Nephron (organoid): ENCODE data around the gene ATP8B3.
"Not testable (repeated sequence)": the region's sequence is repeated elsewhere in the genome, so short reads cannot be mapped to it uniquely, and the experiment has no call there.

Experiments used
- H3K27ac Mint-ChIP-seq, 3 experiments: 2 replicates each; pipeline ENCODE4 v1.8.0; 2020; ENCODE audit warnings: mixed read lengths in 3 of 3, mild to moderate bottlenecking in 2 of 3, moderate library complexity in 1 of 3
- H3K27me3 Mint-ChIP-seq: 2 replicates; pipeline ENCODE4 v1.8.0; 2021; ENCODE audit warnings: low read depth, mild to moderate bottlenecking, moderate library complexity, mixed read lengths
- H3K36me3 Mint-ChIP-seq: 2 replicates; pipeline ENCODE4 v1.8.0; 2020; ENCODE audit warnings: low read depth, mixed read lengths
- H3K4me1 Mint-ChIP-seq: 2 replicates; pipeline ENCODE4 v1.8.0; 2020; ENCODE audit warnings: mixed read lengths
- H3K4me3 Mint-ChIP-seq, 3 experiments: 2 replicates each; pipeline ENCODE4 v1.8.0; 2020; ENCODE audit warnings: mild to moderate bottlenecking in 3 of 3, mixed read lengths in 3 of 3, moderate library complexity in 2 of 3
- H3K9me3 Mint-ChIP-seq: 2 replicates; pipeline ENCODE4 v1.8.0; 2020; ENCODE audit warnings: mixed read lengths
- TF ChIP-seq, protein P1 (sequence below), 3 experiments: fragments of 200-600 bp; sonication (generic); IDR thresholded peaks; one replicate each; pipeline ENCODE4 v1.5.0; 2021; ENCODE audit warnings: antibody characterized with exemption in 3 of 3; ENCODE audit not compliant: unreplicated experiment in 3 of 3

ATP8B3 gene

DNA sequence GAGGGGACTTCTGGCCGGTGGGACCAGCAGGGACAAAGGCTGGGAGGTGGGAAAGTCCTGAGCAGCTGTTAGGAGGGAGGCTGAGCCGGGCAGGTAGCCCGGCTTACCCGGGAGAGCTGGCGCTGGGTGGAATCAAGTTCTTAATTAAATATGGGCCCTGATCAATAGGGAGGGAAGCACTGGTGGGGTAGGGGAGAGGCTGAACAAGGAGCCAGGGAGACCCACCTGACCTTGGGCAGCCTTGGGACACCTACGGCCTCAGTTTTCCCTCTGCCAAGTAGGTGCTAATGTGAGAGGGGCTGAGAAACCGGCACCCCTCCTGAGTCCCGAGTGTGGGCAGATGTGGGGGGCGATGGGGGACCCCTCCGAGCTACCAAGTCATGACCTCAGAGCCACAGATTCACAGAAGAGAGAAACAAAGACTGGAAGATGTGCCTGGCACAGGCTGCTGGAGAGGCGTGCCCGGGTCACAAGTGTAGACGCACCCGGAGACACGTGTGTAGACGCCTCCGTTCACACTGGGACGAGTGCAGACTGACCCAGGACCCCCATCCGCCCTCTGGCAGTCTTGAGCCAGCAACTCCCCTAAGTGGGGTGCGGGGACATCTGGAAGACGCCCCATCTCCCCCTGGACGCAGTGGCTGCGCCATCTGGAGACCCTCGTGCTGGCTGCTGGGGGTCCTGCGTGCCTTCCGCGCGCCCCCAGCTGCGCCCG lies 50.4 kb downstream of the ATP8B3 start:
- H3K4me3 Mint-ChIP-seq, result no peak overlapping the region
- TF ChIP-seq, protein P1, sequence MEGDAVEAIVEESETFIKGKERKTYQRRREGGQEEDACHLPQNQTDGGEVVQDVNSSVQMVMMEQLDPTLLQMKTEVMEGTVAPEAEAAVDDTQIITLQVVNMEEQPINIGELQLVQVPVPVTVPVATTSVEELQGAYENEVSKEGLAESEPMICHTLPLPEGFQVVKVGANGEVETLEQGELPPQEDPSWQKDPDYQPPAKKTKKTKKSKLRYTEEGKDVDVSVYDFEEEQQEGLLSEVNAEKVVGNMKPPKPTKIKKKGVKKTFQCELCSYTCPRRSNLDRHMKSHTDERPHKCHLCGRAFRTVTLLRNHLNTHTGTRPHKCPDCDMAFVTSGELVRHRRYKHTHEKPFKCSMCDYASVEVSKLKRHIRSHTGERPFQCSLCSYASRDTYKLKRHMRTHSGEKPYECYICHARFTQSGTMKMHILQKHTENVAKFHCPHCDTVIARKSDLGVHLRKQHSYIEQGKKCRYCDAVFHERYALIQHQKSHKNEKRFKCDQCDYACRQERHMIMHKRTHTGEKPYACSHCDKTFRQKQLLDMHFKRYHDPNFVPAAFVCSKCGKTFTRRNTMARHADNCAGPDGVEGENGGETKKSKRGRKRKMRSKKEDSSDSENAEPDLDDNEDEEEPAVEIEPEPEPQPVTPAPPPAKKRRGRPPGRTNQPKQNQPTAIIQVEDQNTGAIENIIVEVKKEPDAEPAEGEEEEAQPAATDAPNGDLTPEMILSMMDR (IDR thresholded peaks at IDR 0.05; ENCODE audit: unreplicated experiment in 3 of 3), result no peak
- H3K36me3 Mint-ChIP-seq, result no peaks in the 10 kb centered on the region
- H3K4me1 Mint-ChIP-seq, result no peaks in the 10 kb centered on the region
- H3K27me3 Mint-ChIP-seq, result peaks cover 99% of the 10 kb centered on the region
- H3K9me3 Mint-ChIP-seq, result peaks cover 2% of the 10 kb centered on the region
- no peak overlapping the region for H3K27ac Mint-ChIP-seq

DNA sequence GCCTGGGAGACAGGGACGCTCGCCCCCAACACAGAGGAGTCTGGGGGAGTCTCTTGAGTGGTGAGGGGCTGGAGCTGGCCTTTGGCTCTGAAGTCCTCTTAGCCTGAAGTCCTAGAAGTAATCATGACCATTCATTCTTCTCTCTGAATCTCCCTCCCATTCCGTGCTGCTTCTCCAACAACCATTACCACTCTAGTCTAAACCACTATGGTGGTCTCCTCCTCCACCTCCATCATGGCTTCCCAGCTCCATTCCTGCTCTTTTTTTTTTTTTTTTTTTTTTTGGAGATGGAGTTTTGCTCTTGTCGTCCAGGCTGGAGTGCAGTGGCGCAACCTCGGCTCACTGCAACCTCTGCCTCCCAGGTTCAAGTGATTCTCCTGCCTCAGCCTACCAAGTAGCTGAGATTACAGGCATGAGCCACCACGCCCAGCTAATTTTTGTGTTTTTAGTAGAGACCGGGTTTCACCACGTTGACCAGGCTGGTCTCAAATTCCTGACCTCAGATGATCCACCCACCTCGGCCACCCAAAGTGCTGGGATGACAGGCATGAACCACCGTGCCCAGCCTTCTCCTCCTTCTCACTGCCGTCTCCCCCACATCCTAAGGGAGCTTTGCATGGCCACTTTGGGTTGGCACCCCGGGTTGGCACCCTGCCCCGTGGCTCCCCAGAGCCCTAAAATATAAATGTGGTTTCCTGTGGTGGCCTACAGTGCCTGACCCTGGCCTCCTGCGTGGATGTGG lies 51.1 kb downstream of the ATP8B3 start:
- H3K27ac Mint-ChIP-seq, H3K4me3 Mint-ChIP-seq, H3K4me1 Mint-ChIP-seq, H3K9me3 Mint-ChIP-seq, H3K36me3 Mint-ChIP-seq: not testable (repeated sequence)
- peaks cover 99% of the 10 kb centered on the region for H3K27me3 Mint-ChIP-seq

DNA sequence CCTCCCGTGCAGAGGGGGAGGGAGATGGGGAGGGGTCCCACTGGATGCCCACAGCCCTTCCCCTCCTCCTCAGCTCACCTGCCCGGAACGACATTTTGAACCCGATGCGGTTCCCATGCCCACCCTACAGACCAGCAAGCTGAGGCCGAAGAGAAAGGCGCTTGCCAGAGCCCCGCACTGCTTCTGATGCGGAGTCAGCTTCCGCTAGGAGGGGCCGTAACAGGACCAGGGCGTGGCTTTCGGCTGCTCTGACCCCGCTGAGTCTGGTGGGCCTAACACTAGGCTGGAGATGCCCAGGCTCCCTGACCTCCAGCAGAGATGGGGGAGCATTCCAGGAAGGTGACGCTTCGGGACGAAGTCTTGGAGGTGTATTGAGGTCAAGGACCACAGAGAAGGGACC lies 52.1 kb downstream of the ATP8B3 start:
- Mint-ChIP-seq H3K36me3 (no peaks in the 10 kb centered on the region), H3K27ac (no peak overlapping the region), H3K4me1 (peaks cover 5% of the 10 kb centered on the region), H3K27me3 (peaks cover 99% of the 10 kb centered on the region), H3K9me3 (peaks cover 2% of the 10 kb centered on the region), H3K4me3 (no peak overlapping the region)
- TF ChIP-seq, protein P1 (IDR thresholded peaks at IDR 0.05; ENCODE audit: unreplicated experiment in 3 of 3), result no peak

DNA sequence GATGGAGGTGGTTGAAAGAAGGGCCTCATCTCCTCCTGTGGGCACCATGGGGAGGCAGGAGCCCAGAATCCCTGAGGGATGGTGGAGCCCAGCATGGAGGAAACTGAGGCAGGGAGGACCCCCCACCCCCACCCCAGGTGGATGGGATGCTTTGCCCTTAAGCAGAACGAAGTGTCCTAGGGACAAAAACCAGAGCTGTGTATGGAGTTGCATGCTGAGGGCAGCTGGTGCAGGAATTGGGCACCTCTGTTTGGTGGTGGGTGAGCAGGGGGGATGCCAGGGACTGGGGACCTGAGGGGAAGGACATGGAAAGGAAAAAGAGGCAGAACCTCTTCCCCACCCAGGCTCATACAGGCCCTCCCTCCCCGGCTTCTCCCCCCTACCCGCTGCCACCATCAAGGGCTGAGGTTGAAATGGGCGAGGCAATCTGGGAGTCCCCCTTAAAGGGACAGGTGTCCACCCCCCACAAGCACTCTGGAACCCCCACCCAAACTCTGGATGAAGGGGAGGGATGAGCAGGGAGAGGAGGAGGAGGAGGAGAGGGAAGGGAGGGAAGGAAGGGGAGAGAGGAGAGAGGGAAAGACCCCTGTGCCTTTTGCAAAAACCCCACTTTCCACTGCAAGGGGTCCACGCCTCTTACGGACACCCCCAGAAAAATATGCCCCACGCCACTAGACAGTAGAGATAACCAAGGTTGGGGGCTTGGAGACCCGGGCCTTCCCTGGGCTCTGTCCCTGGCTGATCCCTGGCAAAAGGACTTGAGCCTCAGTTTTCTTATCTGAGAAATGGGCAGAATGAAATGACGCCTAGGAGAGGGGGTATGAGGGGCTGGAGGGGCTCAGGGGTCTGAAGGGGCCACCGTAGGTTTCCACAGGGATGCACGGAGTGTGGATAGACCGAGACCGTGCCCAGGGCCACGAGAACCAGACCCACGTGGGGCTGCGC lies 52.8 kb downstream of the ATP8B3 start:
- Mint-ChIP-seq H3K27me3 (peaks cover 98% of the 10 kb centered on the region), H3K4me1 (peaks cover 5% of the 10 kb centered on the region), H3K36me3 (no peaks in the 10 kb centered on the region)

DNA sequence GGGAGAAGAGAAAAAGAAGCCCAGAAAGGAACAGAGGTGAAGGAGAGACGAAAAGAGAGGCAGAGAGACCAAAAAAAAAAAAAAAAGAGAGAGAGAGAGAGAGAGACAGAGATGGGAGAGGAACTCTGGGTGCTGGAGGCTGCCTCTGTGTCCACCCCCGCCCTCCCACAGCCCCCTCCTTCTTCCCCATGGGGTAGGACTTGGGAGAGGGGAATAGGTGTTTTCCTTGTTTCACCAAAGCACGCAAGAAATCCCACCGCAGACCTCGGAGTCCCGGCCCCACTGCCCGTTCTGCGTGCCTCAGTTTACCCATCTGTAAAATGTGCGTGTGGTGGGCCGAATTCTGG lies 53.9 kb downstream of the ATP8B3 start:
- Mint-ChIP-seq H3K4me1 (peaks cover 5% of the 10 kb centered on the region), H3K9me3 (no peaks in the 10 kb centered on the region), H3K27ac (no peak overlapping the region), H3K4me3 (no peak overlapping the region), H3K36me3 (no peaks in the 10 kb centered on the region), H3K27me3 (peaks cover 88% of the 10 kb centered on the region)
- TF ChIP-seq, protein P1 (IDR thresholded peaks at IDR 0.05; ENCODE audit: unreplicated experiment in 3 of 3), result no peak

More for the DNA sequence above, 52.8 kb downstream of the ATP8B3 start:
- no peak overlapping the region for H3K27ac Mint-ChIP-seq
- TF ChIP-seq, protein P1 (IDR thresholded peaks at IDR 0.05; ENCODE audit: unreplicated experiment in 3 of 3), result no peak
- H3K4me3 Mint-ChIP-seq, result no peak overlapping the region
- H3K9me3 Mint-ChIP-seq, result peaks cover 2% of the 10 kb centered on the region
